HG02588 (cell line): ENCODE data around the gene CASKIN2.
"Not testable (repeated sequence)": the region's sequence is repeated elsewhere in the genome, so short reads cannot be mapped to it uniquely, and the experiment has no call there.

ENCODE experiments used
- ATAC-seq: cut with Tn5 transposase; IDR thresholded peaks from one replicate; pipeline ENCODE4 v1.9.1; 2021; ENCODE audit warnings: mild to moderate bottlenecking, moderate library complexity; ENCODE audit not compliant: unreplicated experiment

CASKIN2 gene

DNA sequence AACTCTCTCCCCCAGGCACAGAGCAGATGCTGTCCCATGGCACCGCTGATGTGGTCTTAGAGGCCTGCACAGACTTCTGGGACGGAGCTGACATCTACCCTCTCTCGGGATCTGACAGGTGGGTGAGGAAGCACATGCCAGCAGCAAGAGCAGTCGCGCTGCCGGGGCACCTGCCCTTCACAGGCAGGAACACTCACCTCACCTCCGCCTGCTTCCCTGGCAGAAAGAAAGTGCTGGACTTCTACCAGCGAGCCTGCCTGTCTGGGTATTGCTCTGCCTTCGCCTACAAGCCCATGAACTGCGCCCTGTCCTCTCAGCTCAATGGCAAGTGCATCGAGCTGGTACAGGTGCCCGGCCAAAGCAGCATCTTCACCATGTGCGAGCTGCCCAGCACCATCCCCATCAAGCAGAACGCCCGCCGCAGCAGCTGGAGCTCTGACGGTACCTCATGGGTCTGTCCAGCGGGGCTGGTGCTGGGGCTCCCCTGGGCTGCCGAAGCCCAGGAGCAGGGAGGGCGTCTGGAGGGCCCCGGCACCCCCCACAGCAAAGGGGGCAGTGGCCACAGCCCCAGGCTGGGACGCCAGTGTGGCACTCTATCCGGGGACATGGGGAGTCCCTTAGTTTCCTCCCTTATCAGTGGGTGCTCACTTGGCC lies 21.7 kb downstream of the CASKIN2 start:
- ATAC-seq, result no peak

DNA sequence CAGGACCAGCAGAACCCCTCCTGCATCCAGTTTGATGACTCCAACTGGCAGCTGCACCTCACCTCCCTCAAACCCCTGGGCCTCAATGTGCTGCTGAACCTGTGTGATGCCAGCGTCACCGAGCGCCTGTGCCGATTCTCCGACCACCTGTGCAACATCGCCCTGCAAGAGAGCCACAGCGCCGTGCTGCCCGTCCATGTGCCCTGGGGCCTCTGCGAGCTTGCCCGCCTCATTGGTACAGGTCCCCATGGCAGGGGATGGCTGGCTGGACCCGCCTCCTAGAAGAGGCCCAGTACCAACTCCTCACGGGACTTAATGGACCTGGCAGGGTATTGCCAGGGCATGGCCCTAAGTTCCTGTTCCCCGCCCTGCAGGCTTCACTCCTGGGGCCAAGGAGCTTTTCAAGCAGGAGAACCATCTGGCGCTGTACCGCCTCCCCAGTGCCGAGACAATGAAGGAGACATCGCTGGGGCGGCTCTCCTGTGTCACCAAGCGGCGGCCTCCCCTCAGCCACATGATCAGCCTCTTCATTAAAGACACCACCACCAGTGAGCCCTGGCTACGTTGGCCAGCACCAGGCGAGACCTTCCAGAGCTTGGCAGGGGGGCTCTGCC lies 22.7 kb downstream of the CASKIN2 start:
- no peak for ATAC-seq

DNA sequence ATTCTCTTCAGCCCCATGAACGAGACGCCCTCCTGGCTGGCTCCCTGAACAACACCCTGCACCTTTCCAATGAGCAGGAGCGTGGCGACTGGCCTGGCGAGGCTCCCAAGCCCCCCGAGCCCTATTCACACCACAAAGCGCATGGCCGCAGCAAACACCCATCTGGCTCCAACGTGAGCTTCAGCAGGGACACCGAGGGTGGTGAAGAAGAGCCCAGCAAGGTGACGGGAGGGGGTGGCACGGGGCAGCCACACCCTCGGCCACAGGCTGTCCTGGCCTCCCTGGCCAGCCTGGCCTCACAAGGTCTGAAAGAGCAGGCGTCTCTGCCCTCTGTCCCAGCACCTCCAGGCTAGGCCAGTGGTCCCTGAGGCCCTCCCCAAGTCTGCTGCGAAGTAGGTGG lies 23.7 kb downstream of the CASKIN2 start:
- ATAC-seq, result no peak

DNA sequence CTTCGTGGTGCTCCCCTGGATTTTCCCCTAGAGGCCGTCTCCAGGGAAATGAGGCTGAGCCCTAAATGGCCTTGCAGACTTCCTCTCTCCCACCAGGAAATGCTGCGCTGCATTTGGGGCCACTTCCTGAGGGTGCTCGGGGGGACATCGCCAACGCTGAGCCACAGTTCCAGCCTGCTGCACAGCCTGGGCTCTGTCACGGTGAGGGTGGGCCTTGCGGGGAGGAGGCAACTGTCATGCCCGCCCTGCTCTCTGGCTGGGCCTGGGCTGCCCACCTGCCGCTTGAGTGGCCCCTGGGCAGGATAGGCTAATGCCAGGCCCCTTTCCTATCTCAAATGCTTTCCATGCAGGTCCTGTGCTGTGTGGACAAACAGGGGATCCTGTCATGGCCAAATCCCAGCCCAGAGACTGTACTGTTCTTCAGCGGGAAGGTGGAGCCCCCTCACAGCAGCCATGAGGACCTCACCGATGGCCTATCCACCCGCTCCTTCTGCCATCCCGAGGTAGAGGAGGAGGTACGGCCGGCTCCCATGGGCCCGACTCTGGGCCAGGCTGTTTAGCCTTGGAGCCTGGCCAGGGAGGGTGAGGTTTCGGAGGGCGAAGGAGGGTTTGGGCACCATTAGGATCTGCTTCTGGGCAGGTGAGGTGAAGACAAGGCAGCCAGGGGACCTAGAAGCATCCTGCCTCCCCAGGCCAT lies 24.2 kb downstream of the CASKIN2 start:
- no peak for ATAC-seq

DNA sequence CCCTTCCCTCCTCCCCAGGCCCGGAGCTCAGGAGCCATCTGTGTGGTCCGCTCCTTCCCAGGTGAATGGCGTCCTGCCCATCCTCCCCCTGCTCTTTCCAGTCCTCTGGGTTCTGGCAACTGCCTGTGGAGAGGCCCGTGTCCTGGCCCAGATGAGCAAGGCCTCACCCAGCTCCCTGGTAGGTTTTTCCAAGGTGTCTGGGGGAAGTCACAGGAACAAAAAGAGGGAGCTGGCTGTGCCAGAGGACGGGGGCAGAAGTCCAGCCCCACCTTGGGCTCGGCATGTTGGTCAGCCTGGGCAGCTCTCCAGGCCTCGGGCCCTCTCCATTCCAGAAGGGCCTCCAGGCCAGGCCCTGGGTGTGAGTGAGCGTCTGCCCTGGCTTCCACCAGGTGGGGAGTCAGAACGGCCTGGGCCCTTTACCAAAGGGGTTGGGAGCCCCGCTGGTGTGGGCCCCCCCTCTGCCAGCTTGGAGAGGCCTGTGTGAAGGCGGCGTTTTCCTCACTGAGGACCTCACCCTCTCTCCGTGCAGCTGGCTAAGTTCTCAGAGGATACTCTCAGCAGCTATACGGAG lies 25.1 kb downstream of the CASKIN2 start:
- ATAC-seq, result no peak

DNA sequence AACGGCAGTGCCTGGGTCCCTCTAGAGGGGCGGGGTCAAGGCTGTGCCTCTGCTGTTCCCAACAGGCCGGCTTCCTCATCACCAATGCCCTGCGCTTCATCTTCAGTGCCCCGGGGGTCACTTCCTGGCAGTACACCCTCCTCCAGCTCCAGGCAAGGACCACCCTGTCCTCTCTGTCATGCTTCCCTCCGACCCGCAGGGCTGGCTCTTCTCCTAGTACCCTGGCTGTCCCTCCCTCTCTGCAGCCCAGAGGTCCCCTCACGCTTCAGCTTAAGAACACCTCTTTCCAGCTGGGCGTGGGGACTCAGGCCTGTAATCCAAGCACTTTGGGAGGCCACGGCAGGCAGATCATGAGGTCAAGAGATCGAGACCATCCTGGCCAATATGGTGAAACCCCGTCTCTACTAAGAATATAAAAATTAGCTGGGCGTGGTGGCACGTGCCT lies 25.8 kb downstream of the CASKIN2 start:
- ATAC-seq, result no peak

DNA sequence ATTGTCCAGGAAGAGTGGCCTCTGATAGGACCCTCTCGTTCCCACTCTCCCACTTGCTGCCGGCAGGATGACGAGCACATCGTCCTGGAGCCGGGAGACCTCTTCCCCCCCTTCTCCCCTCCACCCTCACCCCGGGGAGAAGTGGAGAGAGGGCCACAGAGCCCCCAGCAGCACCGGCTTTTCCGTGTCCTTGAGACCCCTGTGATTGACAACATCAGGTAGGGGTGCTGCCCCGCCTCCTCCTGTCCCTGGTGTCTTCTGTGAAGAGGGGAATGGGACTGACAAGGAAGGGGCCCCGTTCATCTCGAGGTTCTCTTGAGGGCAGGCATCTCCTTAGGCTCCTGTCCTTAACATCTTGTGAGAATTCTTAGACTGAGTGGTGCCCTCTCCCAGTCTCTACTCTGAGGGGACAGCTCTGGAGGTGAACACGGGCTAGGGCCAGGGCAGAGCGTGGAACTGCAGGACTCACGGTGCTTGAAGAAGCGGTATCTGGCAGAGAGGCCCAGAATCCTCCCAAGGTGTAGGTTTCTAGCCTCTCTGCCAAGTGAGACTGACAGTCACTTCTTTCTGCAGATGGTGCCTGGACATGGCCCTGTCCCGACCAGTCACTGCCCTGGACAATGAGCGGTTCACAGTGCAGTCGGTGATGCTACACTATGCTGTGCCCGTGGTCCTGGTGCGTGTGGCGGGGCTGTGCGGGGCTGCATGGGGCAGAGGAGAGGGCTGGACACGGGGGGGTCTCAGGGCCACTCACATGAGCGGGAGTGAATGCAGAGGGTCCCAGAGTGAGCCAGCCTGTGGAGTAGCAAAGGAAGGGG lies 26.4 kb downstream of the CASKIN2 start:
- no peak for ATAC-seq

DNA sequence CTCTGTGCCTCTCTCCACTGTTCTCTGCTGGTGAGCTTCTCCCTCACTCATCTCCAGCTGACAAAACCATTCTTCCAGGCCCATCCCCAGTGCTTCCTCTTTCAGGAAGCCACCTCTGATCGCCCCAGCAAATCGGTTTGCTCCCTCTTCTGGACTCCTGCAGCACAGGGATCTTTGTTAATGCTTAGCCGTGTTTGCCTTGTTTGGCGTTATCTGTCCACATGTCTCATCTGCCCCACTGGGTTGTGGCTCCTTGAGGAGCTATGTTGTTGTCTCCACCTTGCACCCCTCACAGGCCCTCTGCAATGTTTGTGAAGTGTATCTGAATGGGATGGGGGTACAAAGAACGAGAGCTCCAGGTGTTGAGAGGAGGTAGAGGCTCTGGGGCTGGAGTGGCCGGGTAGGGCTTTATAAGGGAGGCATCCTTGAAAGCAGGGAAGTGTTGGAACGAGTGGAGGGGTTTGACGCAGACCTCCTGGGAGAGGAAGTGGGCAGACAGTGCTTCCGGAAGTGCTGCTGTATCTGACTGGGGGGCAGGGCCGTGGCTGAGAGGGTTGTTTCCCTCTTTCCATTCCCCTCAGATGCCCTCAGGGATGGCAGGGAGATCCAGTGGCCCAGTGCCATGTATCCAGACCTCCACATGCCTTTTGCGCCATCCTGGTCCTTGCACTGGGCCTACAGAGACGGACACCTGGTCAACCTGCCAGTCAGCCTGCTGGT lies 27.8 kb downstream of the CASKIN2 start:
- no peak for ATAC-seq

DNA sequence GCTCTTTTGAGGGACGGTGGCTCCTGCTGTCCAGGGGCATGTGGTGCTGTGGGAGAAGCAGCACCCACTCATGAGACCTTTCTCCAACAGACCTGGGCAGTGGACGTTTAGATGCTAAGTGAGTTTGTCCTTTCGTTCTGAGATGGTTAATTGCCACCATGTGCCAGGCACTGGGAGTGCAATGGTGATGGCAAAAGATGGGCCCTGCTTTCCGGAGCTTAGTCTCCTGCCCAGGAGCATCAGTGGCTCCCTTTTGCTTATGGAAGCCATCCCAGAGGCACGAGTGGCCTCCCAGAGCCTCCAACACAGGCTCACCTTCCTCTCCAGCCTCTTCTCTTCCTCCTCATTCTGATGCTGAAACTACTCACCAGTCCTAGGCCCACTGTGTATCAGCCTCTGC lies 28.4 kb downstream of the CASKIN2 start:
- ATAC-seq, result no peak

DNA sequence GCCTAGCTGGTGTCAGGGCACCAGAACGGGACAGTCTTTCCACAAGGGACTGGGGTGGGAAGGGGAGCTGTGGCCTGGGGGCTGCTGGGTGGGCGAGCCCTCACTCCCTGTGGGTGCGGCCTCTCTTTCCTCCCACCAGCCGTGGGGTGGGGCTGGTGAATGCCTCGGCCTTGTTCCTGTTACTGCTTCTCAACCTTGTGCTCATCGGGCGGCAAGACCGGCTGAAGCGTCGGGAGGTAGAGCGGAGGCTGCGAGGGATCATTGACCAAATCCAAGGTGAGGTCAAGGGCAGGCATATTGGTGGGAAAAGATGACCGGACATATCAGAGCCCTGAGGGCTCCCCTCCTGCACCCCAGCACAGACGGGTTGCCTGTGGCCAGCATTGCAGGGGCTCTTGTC lies 29.2 kb downstream of the CASKIN2 start:
- ATAC-seq, result no peak

DNA sequence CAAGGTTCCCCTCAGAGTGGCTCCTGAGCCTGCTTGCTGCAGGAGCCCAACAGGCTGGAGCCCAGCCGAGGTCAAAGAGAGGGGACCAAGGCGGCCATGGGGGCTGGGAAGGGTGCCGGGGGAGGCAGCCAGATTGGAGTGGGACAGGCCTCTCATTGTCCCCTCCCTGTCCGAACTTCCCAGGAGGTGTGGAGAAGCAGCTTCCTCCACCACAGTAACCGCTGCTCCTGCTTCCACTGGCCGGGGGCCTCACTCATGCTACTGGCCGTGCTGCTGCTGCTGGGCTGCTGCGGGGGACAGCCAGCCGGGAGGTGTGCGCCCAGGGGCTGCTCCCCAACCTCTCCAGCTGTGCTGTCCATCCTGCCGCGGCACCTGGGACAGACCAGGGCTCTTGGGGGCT lies 29.6 kb downstream of the CASKIN2 start:
- ATAC-seq, result no peak

DNA sequence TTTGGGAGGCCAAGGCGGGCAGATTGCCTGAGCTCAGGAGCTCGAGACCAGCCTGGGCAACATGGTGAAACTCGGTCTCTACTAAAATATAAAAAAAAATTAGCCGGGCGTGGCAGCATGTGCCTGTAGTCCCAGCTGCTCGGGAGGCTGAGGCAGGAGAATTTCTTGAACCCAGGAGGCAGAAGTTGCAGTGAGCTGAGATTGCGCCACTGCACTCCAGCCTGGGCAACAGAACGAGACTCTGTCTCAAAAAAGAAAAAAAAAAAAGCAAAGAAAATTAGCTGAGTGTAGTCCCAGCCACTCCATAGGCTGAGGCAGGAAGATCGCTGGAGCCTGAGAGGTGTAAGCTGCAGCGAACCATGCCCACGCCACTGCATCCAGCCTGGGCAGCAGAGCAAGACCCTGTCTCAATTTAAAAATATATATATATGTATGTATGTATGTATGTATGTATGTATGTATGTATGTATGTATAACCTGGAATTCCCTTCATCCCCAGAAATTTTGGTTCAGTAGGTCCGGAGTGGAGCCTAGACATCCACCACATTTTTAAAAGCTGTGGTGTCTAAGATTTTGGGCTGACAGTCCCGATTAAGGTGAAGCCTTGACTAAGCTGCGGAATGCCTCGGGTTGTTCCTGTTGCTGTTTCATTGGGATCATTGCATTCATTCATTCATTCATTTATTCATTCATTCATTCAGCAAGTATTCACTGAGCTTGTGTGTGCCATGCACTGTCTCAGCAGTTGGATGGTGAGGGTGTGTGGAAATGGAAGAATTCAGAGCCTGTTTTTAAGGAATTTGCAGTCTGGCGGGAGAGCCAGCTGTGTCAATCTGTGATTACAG lies 33.0 kb downstream of the CASKIN2 start:
- ATAC-seq, result no peak

DNA sequence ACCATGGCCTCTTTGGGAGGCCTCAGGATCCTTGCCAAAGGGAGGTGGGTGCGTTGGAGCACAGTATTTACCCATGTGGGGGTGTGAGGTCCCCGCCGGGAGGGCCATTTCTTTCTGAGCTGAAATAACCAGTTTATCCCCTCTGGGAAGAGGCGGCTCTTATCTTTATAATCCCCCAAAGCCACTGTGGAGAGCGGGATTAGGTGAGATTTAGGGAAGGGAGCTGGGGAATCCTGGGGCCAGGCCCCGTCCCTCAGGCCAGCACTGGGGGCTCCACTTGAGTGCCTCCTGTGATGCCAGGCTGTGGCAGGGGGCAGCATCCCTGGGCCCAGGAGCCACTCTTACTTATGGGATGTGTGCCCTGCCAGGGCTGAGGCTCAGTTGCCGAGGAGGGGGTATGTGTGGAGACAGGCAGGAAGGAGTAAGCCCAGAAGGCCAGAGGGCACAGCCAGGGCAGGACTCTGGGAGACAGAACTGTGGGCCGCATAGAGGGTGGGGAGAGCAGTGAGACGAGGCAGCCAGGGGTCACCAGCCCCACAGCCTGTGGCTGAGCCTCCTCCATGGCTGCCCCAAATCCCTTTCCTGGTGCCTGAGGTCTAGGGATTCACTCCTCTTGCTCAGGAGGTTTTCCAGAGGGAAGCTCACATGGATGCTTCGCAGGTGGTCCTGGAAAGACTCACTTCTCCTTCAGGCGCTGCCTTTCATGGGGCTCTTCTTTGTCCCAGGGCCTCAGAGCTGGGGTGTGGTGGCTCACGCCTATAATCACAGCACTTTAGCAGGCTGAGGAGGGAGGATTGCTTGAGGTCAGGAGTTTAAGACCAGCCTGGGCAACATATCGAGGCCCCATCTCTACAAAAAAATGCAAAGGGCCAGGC lies 33.9 kb downstream of the CASKIN2 start:
- no peak for ATAC-seq

DNA sequence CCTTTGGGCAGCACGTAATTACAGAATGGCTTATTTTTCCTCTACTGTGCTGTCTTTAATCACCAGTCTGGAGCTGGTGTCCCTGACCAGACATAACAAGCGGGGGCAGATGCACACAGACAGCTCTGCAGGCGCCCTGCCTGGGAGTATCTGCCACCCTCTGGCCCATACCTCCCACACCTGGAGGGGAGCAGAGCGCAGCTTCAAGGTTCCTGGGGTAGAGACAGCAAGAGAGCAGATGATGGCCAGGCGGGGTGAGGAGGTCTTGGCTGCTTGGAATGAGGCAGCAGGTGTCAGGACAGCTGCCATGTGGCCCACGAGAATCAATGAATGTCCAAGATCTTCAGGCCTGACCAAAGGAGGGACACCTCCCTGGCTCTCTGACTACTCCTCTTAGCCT lies 35.1 kb downstream of the CASKIN2 start:
- ATAC-seq, result no peak

DNA sequence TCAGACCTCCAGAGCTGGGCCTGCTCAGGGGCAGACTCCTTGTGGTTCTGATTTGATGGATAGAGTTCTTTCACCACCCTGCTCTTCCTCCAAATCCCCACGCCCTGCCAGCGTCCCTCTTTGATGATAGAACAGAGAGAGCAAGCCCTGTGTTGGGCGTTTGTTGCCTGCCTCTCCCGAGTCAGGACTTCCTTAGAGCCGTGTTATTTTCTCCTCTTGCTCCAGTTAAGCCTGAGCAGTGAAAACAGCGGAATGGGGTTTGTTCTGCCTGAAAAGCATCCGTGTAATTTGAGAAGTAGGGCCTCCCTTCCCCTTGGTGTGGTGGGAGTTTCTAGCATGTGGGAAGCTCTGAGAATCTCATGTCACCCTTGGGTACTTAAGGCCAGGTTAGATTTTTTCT lies 36.8 kb downstream of the CASKIN2 start:
- ATAC-seq, result no peak

DNA sequence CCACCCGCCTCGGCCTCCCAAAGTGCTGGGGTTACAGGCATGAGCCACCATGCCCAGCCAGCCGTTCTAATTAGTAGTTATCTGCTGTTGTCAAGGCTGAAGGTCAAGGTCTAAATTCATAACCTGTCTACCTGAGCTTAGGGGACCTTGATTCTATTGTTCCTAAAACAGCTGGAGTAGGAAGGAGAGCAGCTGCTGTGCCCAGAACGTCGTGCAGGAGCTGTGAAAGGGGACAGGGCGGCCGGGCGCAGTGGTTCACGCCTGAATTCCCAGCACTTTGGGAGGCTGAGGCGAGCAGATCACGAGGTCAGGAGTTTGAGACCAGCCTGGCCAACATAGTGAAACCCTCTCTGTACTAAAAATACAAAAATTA lies 37.9 kb downstream of the CASKIN2 start:
- ATAC-seq, result not testable (repeated sequence)

DNA sequence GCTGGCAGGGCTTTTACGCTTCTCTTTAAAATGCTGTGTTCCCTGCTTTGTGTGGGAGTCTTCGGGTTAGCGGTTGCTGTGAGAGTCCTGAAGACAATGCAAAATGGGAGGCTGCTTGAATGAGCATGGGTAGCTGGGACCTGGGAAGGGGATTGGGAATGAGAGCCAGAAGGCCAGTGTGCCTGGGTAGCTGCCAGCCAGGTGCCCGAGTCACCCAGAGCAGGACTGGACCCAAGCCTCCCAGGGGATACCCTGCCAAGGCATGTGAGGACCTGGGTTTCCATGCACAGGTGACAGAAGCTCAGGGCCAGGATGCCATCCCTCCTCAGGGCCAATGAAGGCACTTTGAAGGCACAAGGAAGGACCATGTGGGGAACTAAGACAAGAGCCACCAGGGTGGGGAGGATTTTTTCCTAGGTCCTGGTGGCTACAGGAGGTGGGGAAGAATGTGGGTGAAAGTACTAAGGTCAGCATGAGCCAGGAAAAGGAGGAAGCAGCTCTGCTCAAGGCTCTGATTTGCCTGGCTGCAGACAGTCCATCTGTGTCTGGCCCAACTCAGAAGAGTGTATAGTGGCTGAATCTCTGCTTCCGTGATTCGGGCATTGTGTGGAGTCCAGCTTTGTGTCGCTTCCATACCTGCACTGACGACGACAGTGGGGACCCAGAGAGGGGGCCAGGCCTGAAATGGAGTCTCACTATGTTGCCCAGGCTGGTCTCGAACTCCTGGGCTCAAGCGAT lies 38.4 kb downstream of the CASKIN2 start:
- ATAC-seq, result no peak

DNA sequence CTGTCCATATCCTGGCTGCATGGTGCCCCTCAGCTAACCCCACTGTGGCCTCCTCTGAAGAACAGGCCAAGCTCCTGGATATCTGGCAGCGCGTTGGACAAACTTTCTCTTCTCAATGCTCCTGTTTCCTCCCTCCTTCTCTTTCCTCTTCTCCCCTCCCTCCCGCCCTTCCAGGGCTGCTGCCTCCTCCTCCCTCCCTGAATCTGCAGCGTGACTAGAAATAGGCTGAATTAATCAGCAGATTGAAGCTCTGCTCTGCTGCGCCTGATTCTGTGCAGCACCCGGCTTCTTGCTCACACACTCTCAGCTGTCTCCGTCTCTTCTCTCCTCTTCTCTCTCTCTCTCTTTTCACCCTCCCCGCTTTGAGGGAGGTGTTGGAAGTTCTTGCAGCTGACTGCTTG lies 39.1 kb downstream of the CASKIN2 start:
- no peak for ATAC-seq
